ENCODE data around the gene NDST1. TPM values are rescaled to one million over a fixed set of nuclear protein-coding genes. Genes with fewer than 3 reads are reported as not detected.
A peak's percentile ranks its signal among the peaks of the same experiment; 100 is the strongest.

The NDST1 gene
- total RNA-seq, 4 donors from 2014 or later: 36.1 to 70.5 (median 50.5) TPM

- Histone ChIP-seq H3K36me3 (peaks cover 0 to 18% of the 10 kb centered on the region in 2 donors), H3K27ac (peak overlapping the region in 1 of 4 donors; percentile 79), H3K4me3 (no peak overlapping the region), H3K27me3 (no peaks in the 10 kb centered on the region), H3K4me1 (peaks cover 44 to 63% of the 10 kb centered on the region in 2 donors), H3K9me3 (no peaks in the 10 kb centered on the region)
- TF ChIP-seq POLR2A (IDR thresholded peaks at IDR 0.05) (no peak), CTCF (IDR thresholded peaks at IDR 0.05 in 4 of 5, conservative IDR thresholded peaks at IDR 0.05 in 1 of 5) (no peak)
- in situ Hi-C loops (cut with MboI; ENCODE audit: low sequenced_read_pairs in 4 of 4) (no loop called here), intact Hi-C loops (cut with DNase I; ENCODE audit: low total_unique reads) (no loop called here)
- no peak for DNase-seq
- ATAC-seq: no peak
These were observed 19.9 kb downstream of the NDST1 start for GRCh38 chr5:150527808-150528207.

- intact Hi-C loops (cut with DNase I; ENCODE audit: low total_unique reads) (no loop called here), in situ Hi-C loops (cut with MboI; ENCODE audit: low sequenced_read_pairs in 4 of 4) (no loop called here)
- no peak for DNase-seq
- no peak for ATAC-seq
- peaks cover 0 to 28% of the 10 kb centered on the region in 2 donors for H3K36me3 ChIP-seq
- H3K27ac ChIP-seq: peak overlapping the region in 1 of 4 donors; percentile 0
- no peak overlapping the region for H3K4me3 ChIP-seq
- no peaks in the 10 kb centered on the region for H3K9me3 ChIP-seq
- peaks cover 32 to 50% of the 10 kb centered on the region in 2 donors for H3K4me1 ChIP-seq
- no peak for TF ChIP-seq POLR2A (IDR thresholded peaks at IDR 0.05)
- TF ChIP-seq CTCF (IDR thresholded peaks at IDR 0.05 in 4 of 5, conservative IDR thresholded peaks at IDR 0.05 in 1 of 5): no peak
- H3K27me3 ChIP-seq: no peaks in the 10 kb centered on the region
These were observed 21.1 kb downstream of the NDST1 start for GRCh38 chr5:150528924-150529546.

GRCh38 chr5:150529555-150529954 is 21.6 kb downstream of the NDST1 start:
- no peak for DNase-seq
- TF ChIP-seq CTCF (IDR thresholded peaks at IDR 0.05 in 4 of 5, conservative IDR thresholded peaks at IDR 0.05 in 1 of 5) (no peak), POLR2A (IDR thresholded peaks at IDR 0.05) (no peak)
- Histone ChIP-seq H3K27me3 (no peaks in the 10 kb centered on the region), H3K27ac (peak overlapping the region in 2 of 4 donors; percentile 0 to 22), H3K4me1 (peaks cover 30 to 46% of the 10 kb centered on the region in 2 donors), H3K36me3 (peaks cover 0 to 33% of the 10 kb centered on the region in 2 donors), H3K4me3 (no peak overlapping the region), H3K9me3 (no peaks in the 10 kb centered on the region)
- no peak for ATAC-seq
- intact Hi-C loops (cut with DNase I; ENCODE audit: low total_unique reads) (no loop called here), in situ Hi-C loops (cut with MboI; ENCODE audit: low sequenced_read_pairs in 4 of 4) (no loop called here)

GRCh38 chr5:150530423-150530822 is 22.5 kb downstream of the NDST1 start:
- Histone ChIP-seq H3K27ac (no peak overlapping the region), H3K9me3 (no peaks in the 10 kb centered on the region), H3K36me3 (peaks cover 0 to 42% of the 10 kb centered on the region in 2 donors), H3K4me3 (no peak overlapping the region), H3K4me1 (peaks cover 22 to 38% of the 10 kb centered on the region in 2 donors), H3K27me3 (no peaks in the 10 kb centered on the region)
- intact Hi-C loops (cut with DNase I; ENCODE audit: low total_unique reads) (no loop called here), in situ Hi-C loops (cut with MboI; ENCODE audit: low sequenced_read_pairs in 4 of 4) (no loop called here)
- ATAC-seq (no peak), DNase-seq (no peak)
- TF ChIP-seq POLR2A (IDR thresholded peaks at IDR 0.05) (no peak), CTCF (IDR thresholded peaks at IDR 0.05 in 4 of 5, conservative IDR thresholded peaks at IDR 0.05 in 1 of 5) (no peak)

Measured in gastrocnemius medialis (tissue), 4 donors.